Measurements from ENCODE around the gene TMEM97. TPM values are rescaled to one million over a fixed set of nuclear protein-coding genes. Genes with fewer than 3 reads are reported as not detected.

Gene TMEM97
- total and polyA plus RNA-seq, 4 donors: 23.5 to 62.6 (median 38.8) TPM

DNA sequence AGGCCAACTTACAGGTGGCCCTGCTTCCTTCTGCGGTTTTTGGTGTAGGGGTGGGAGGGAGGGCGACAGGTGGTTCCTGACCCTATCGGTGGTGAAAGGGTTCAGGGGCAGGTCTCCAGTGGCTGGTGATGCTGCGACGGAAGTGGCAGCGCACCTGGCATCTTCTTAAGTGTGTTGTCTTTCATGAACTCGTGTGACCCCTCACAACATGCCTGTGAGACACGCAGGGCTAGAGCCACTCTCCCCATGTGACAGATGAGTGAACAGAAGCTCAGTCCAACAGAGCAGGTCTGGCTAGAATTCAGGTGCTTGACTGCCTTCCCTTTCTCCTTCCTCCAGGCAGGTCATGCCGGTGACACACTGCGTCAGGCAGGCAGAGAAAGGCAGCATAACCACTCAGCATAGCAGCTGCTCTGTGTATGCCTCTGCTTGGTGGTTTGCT lies 24.5 kb downstream of the TMEM97 start:
- Histone ChIP-seq H3K9ac (ENCODE audit: insufficient read depth in 1 of 2, low read length in 2 of 2) (no peak overlapping the region), H3K4me3 (no peak overlapping the region), H3K36me3 (ENCODE audit: control insufficient read depth in 4 of 4, insufficient read depth in 4 of 4, low read length in 4 of 4) (peaks cover 14 to 68% (median 54%) of the 10 kb centered on the region in 4 donors), H3K4me1 (ENCODE audit: control insufficient read depth in 5 of 5, insufficient read depth in 5 of 5, low read length in 5 of 5) (peaks cover 0 to 8% (median 0%) of the 10 kb centered on the region in 5 donors), H3K9me3 (ENCODE audit: control insufficient read depth in 4 of 4, insufficient read depth in 3 of 4, low read length in 3 of 4) (no peaks in the 10 kb centered on the region), H3K27me3 (ENCODE audit: control insufficient read depth in 3 of 3, insufficient read depth in 3 of 3, low read length in 2 of 3) (no peaks in the 10 kb centered on the region), H3K27ac (ENCODE audit: low read depth in 1 of 2, low read length in 1 of 2) (no peak overlapping the region)
- ATAC-seq (ENCODE audit: insufficient read depth, low FRiP score): no peak
- 84 to 87% methylated on average over 10 of the region's 10 CpGs for WGBS, 2 donors
- no peak for DNase-seq
- TF ChIP-seq, protein P1, sequence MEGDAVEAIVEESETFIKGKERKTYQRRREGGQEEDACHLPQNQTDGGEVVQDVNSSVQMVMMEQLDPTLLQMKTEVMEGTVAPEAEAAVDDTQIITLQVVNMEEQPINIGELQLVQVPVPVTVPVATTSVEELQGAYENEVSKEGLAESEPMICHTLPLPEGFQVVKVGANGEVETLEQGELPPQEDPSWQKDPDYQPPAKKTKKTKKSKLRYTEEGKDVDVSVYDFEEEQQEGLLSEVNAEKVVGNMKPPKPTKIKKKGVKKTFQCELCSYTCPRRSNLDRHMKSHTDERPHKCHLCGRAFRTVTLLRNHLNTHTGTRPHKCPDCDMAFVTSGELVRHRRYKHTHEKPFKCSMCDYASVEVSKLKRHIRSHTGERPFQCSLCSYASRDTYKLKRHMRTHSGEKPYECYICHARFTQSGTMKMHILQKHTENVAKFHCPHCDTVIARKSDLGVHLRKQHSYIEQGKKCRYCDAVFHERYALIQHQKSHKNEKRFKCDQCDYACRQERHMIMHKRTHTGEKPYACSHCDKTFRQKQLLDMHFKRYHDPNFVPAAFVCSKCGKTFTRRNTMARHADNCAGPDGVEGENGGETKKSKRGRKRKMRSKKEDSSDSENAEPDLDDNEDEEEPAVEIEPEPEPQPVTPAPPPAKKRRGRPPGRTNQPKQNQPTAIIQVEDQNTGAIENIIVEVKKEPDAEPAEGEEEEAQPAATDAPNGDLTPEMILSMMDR (IDR thresholded peaks at IDR 0.05; ENCODE audit: control extremely low read depth, extremely low read depth): no peak

DNA sequence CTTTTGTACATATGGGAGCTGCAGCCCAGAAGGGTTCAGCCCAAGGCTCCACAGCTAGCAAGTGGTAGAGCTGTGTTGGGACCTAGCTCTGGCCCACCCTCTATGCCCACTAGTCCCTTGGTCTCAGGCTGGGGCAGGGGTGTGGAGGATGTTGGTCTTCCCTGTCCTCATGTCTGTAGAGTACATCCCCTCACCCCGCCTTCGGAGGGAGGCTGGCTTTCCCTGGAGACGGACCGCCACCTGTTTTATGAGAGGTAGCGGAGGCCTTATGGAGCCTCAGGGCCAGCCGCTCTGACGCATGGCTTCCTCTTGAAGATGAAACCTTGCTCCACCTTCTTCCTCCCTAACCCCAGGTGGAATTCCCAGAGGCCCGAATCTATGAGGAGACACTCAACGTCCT lies 25.0 kb downstream of the TMEM97 start:
- Histone ChIP-seq H3K36me3 (ENCODE audit: control insufficient read depth in 4 of 4, insufficient read depth in 4 of 4, low read length in 4 of 4) (peaks cover 18 to 72% (median 59%) of the 10 kb centered on the region in 4 donors), H3K27ac (ENCODE audit: low read depth in 1 of 2, low read length in 1 of 2) (no peak overlapping the region), H3K9ac (ENCODE audit: insufficient read depth in 1 of 2, low read length in 2 of 2) (no peak overlapping the region), H3K9me3 (ENCODE audit: control insufficient read depth in 4 of 4, insufficient read depth in 3 of 4, low read length in 3 of 4) (no peaks in the 10 kb centered on the region), H3K4me1 (ENCODE audit: control insufficient read depth in 5 of 5, insufficient read depth in 5 of 5, low read length in 5 of 5) (peaks cover 0 to 8% (median 0%) of the 10 kb centered on the region in 5 donors), H3K4me3 (no peak overlapping the region), H3K27me3 (ENCODE audit: control insufficient read depth in 3 of 3, insufficient read depth in 3 of 3, low read length in 2 of 3) (no peaks in the 10 kb centered on the region)
- 91% methylated on average over 9 of the region's 9 CpGs for WGBS, 2 donors
- DNase-seq (no peak), ATAC-seq (ENCODE audit: insufficient read depth, low FRiP score) (no peak)
- TF ChIP-seq, protein P1 (IDR thresholded peaks at IDR 0.05; ENCODE audit: control extremely low read depth, extremely low read depth): no peak

DNA sequence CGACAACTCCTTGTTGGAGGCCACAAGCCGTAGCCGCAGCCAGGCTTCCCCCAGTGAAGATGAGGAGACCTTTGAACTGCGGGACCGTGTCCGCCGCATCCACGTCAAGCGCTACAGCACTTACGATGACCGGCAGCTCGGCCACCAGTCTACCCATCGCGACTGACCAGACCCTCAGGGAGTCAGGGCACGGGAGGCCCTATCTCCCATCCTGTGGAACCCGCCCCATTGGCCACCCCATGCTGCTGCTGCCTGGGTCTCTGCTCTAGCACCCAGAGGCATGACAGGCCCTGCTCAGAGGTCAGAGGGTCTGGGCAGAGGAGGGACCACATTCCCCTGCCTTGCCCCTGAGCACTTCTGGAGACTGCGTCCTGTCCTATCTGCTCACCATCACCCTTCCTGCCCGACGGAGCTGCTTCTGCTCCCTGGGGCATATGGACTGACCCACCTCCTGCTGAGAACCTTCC lies 25.5 kb downstream of the TMEM97 start:
- H3K27ac ChIP-seq (ENCODE audit: low read depth in 1 of 2, low read length in 1 of 2): peak overlapping the region in 1 of 2 donors; percentile 9
- WGBS, 2 donors: 92 to 94% methylated on average over 19 of the region's 19 CpGs

More for the DNA sequence above, 25.5 kb downstream of the TMEM97 start:
- TF ChIP-seq, protein P1 (IDR thresholded peaks at IDR 0.05; ENCODE audit: control extremely low read depth, extremely low read depth): no peak
- H3K4me3 ChIP-seq: no peak overlapping the region
- H3K9me3 ChIP-seq (ENCODE audit: control insufficient read depth in 4 of 4, insufficient read depth in 3 of 4, low read length in 3 of 4): no peaks in the 10 kb centered on the region
- H3K4me1 ChIP-seq (ENCODE audit: control insufficient read depth in 5 of 5, insufficient read depth in 5 of 5, low read length in 5 of 5): peaks cover 0 to 4% (median 0%) of the 10 kb centered on the region in 5 donors
- no peak for DNase-seq
- no peak overlapping the region for H3K9ac ChIP-seq (ENCODE audit: insufficient read depth in 1 of 2, low read length in 2 of 2)
- peaks cover 18 to 73% (median 63%) of the 10 kb centered on the region in 4 donors for H3K36me3 ChIP-seq (ENCODE audit: control insufficient read depth in 4 of 4, insufficient read depth in 4 of 4, low read length in 4 of 4)
- ATAC-seq (ENCODE audit: insufficient read depth, low FRiP score): no peak
- no peaks in the 10 kb centered on the region for H3K27me3 ChIP-seq (ENCODE audit: control insufficient read depth in 3 of 3, insufficient read depth in 3 of 3, low read length in 2 of 3)

All from lung (tissue), 12 donors.